Measurements from ENCODE around the gene MYO1F.

Gene MYO1F

GRCh38 chr19:8494158-8494557 lies 83.1 kb downstream of the MYO1F start:
- no peak overlapping the region for H3K9ac ChIP-seq (ENCODE audit: low read length)
- H3K36me3 ChIP-seq (ENCODE audit: insufficient read depth, low read length): peaks cover under 1% of the 10 kb centered on the region; the same call in 1 of the 2 replicates
- H3K4me3 ChIP-seq (ENCODE audit: low read depth, low read length, poor library complexity, severe bottlenecking): no peak overlapping the region
- no peaks in the 10 kb centered on the region for H3K9me2 ChIP-seq (ENCODE audit: low read depth, low read length)
- no peak for TF ChIP-seq EZH2 (IDR thresholded peaks at IDR 0.05; ENCODE audit: borderline replicate concordance, low read length)
- TF ChIP-seq, protein P1, sequence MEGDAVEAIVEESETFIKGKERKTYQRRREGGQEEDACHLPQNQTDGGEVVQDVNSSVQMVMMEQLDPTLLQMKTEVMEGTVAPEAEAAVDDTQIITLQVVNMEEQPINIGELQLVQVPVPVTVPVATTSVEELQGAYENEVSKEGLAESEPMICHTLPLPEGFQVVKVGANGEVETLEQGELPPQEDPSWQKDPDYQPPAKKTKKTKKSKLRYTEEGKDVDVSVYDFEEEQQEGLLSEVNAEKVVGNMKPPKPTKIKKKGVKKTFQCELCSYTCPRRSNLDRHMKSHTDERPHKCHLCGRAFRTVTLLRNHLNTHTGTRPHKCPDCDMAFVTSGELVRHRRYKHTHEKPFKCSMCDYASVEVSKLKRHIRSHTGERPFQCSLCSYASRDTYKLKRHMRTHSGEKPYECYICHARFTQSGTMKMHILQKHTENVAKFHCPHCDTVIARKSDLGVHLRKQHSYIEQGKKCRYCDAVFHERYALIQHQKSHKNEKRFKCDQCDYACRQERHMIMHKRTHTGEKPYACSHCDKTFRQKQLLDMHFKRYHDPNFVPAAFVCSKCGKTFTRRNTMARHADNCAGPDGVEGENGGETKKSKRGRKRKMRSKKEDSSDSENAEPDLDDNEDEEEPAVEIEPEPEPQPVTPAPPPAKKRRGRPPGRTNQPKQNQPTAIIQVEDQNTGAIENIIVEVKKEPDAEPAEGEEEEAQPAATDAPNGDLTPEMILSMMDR (IDR thresholded peaks at IDR 0.05; ENCODE audit: low read length): no peak
- no peak overlapping the region for H3K4me2 ChIP-seq (ENCODE audit: low read length)
- H3K27ac ChIP-seq (ENCODE audit: low read depth, low read length, poor library complexity, severe bottlenecking): no peak overlapping the region
- no peaks in the 10 kb centered on the region for H3K79me2 ChIP-seq (ENCODE audit: insufficient read depth, low read length)
- no peaks in the 10 kb centered on the region for H4K20me1 ChIP-seq (ENCODE audit: insufficient read depth, low read length)
- H3K9me3 ChIP-seq (ENCODE audit: low read length): no peaks in the 10 kb centered on the region
- H2AFZ ChIP-seq (ENCODE audit: low read length): no peak overlapping the region
- H3K27me3 ChIP-seq (ENCODE audit: insufficient read depth, low read length): no peaks in the 10 kb centered on the region
- H3F3A ChIP-seq (ENCODE audit: insufficient read depth, low read length): no peaks in the 10 kb centered on the region
- no peaks in the 10 kb centered on the region for H3K4me1 ChIP-seq (ENCODE audit: insufficient read depth, low read length, severe bottlenecking)

- Histone ChIP-seq H3F3A (ENCODE audit: insufficient read depth, low read length) (no peaks in the 10 kb centered on the region), H3K36me3 (ENCODE audit: insufficient read depth, low read length) (peaks cover 27% of the 10 kb centered on the region), H3K9me3 (ENCODE audit: low read length) (no peaks in the 10 kb centered on the region), H3K79me2 (ENCODE audit: insufficient read depth, low read length) (no peaks in the 10 kb centered on the region), H3K9ac (ENCODE audit: low read length) (no peak overlapping the region), H2AFZ (ENCODE audit: low read length) (no peak overlapping the region), H3K4me3 (ENCODE audit: low read depth, low read length, poor library complexity, severe bottlenecking) (no peak overlapping the region), H3K4me2 (ENCODE audit: low read length) (no peak overlapping the region), H3K27me3 (ENCODE audit: insufficient read depth, low read length) (no peaks in the 10 kb centered on the region), H3K27ac (ENCODE audit: low read depth, low read length, poor library complexity, severe bottlenecking) (no peak overlapping the region), H3K9me2 (ENCODE audit: low read depth, low read length) (no peaks in the 10 kb centered on the region), H3K4me1 (ENCODE audit: insufficient read depth, low read length, severe bottlenecking) (no peaks in the 10 kb centered on the region), H4K20me1 (ENCODE audit: insufficient read depth, low read length) (no peaks in the 10 kb centered on the region)
- TF ChIP-seq, protein P1 (IDR thresholded peaks at IDR 0.05; ENCODE audit: low read length): no peak
- TF ChIP-seq EZH2 (IDR thresholded peaks at IDR 0.05; ENCODE audit: borderline replicate concordance, low read length): no peak
Measured at GRCh38 chr19:8491574-8491973, 85.7 kb downstream of the MYO1F start.

DNA sequence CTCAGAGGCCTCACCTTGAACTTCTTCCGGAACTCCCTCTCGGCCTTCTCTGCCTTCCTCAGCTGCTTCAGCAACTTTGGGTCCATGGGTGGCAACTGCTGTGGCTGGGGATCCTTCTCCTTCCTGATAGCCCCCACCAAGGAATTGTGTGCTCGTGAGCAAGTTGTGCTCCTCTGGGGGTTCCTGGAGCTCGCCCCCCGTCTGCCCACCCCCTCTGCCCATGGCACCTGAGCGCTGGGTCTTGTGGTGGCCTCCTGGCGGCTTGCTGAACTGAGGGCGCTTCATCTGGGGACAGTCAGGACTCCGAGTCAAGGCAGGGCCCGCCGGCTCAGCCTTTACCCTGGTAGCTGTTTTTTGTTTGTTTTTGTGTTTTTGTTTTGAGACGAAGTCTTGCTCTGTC lies 86.4 kb downstream of the MYO1F start:
- Histone ChIP-seq H4K20me1 (ENCODE audit: insufficient read depth, low read length) (no peaks in the 10 kb centered on the region), H3K9me3 (ENCODE audit: low read length) (no peaks in the 10 kb centered on the region), H3K4me3 (ENCODE audit: low read depth, low read length, poor library complexity, severe bottlenecking) (no peak overlapping the region), H3K4me2 (ENCODE audit: low read length) (no peak overlapping the region), H3K9me2 (ENCODE audit: low read depth, low read length) (no peaks in the 10 kb centered on the region), H2AFZ (ENCODE audit: low read length) (no peak overlapping the region), H3K79me2 (ENCODE audit: insufficient read depth, low read length) (no peaks in the 10 kb centered on the region), H3K27ac (ENCODE audit: low read depth, low read length, poor library complexity, severe bottlenecking) (no peak overlapping the region), H3K36me3 (ENCODE audit: insufficient read depth, low read length) (peaks cover 34% of the 10 kb centered on the region), H3K9ac (ENCODE audit: low read length) (no peak overlapping the region), H3K4me1 (ENCODE audit: insufficient read depth, low read length, severe bottlenecking) (no peaks in the 10 kb centered on the region), H3F3A (ENCODE audit: insufficient read depth, low read length) (no peaks in the 10 kb centered on the region), H3K27me3 (ENCODE audit: insufficient read depth, low read length) (no peaks in the 10 kb centered on the region)
- no peak for TF ChIP-seq EZH2 (IDR thresholded peaks at IDR 0.05; ENCODE audit: borderline replicate concordance, low read length)
- TF ChIP-seq, protein P1 (IDR thresholded peaks at IDR 0.05; ENCODE audit: low read length): no peak

Measured in OCI-LY1 (cell line).